Gastroesophageal sphincter (tissue), 3 donors: Measurements from ENCODE around the gene USP11.

Experiments used
- CTCF ChIP-seq, 4 experiments: fragments of 200-600 bp in 2 of 4; fragments of 450-650 bp in 2 of 4; sonication (generic) in 1 of 4; IDR thresholded peaks; one replicate each; pipeline ENCODE4 v1.5.1; 2017 to 2019; ENCODE audit warnings: antibody characterized with exemption in 4 of 4, mild to moderate bottlenecking in 2 of 4, moderate library complexity in 2 of 4
- POLR2A ChIP-seq, 2 donors: fragments of 450-650 bp; IDR thresholded peaks; one replicate each; pipeline ENCODE4 v1.6.1; 2017; ENCODE audit warnings: antibody characterized with exemption in 2 of 2, mild to moderate bottlenecking in 2 of 2, moderate library complexity in 1 of 2

- TF ChIP-seq POLR2A (IDR thresholded peaks at IDR 0.05) (no peak), CTCF (IDR thresholded peaks at IDR 0.05) (no peak)
Measured at GRCh38 chrX:47244676-47245075, 11.9 kb downstream of the USP11 start.
